PFSK-1 (cell line): ENCODE results near the gene LRRC28.

ENCODE experiments used
- FOXP2 ChIP-seq: optimal IDR thresholded peaks from 2 replicates; pipeline ENCODE3; 2011; ENCODE audit warnings: borderline replicate concordance, control low read depth, inconsistent platforms; ENCODE audit not compliant: insufficient read depth; ENCODE audit errors: extremely low read length, extremely low read depth
- TAF1 ChIP-seq: IDR thresholded peaks from 2 replicates; pipeline ENCODE4 v1.6.1; 2012; ENCODE audit warnings: low read length, control low read depth, borderline replicate concordance; ENCODE audit not compliant: insufficient read depth

GRCh38 chr15:99252326-99252725 lies 1.0 kb downstream of the LRRC28 start:
- no peak for TF ChIP-seq FOXP2
- TF ChIP-seq TAF1 = no peak
